Stimulated activated naive CD8-positive, alpha-beta T cell treated with anti-CD3 and anti-CD28 coated beads, Interleukin-15, amount 100 ng/mL, for 72 hours (primary cell): Measurements from ENCODE around the gene OR6K6.

Experiments
- ATAC-seq: fragments of 150-1000 bp; cut with Tn5 transposase; 2 replicates; pipeline ENCODE4 v1.10.0; 2021; ENCODE audit warnings: mild to moderate bottlenecking, moderate library complexity
- DNase-seq, 2 donors: peaks; one replicate each; pipeline ENCODE4 v3.0.0; 2021 to 2022
- H3K27ac Mint-ChIP-seq, 2 donors: one replicate each; pipeline ENCODE4 v1.8.0; 2022; ENCODE audit warnings: mild to moderate bottlenecking in 2 of 2, mixed read lengths in 2 of 2, moderate library complexity in 2 of 2
- H3K27me3 Mint-ChIP-seq: one replicate; pipeline ENCODE4 v1.8.0; 2022; ENCODE audit warnings: mixed read lengths
- H3K4me1 Mint-ChIP-seq: one replicate; pipeline ENCODE4 v1.8.0; 2022; ENCODE audit warnings: mild to moderate bottlenecking, mixed read lengths
- H3K4me3 Mint-ChIP-seq, 2 donors: one replicate each; pipeline ENCODE4 v1.8.0; 2022; ENCODE audit warnings: mild to moderate bottlenecking in 2 of 2, mixed read lengths in 2 of 2, moderate library complexity in 1 of 2
- H3K9me3 Mint-ChIP-seq, 2 donors: one replicate each; pipeline ENCODE4 v1.8.0; 2022; ENCODE audit warnings: mixed read lengths in 2 of 2

The OR6K6 gene

DNA sequence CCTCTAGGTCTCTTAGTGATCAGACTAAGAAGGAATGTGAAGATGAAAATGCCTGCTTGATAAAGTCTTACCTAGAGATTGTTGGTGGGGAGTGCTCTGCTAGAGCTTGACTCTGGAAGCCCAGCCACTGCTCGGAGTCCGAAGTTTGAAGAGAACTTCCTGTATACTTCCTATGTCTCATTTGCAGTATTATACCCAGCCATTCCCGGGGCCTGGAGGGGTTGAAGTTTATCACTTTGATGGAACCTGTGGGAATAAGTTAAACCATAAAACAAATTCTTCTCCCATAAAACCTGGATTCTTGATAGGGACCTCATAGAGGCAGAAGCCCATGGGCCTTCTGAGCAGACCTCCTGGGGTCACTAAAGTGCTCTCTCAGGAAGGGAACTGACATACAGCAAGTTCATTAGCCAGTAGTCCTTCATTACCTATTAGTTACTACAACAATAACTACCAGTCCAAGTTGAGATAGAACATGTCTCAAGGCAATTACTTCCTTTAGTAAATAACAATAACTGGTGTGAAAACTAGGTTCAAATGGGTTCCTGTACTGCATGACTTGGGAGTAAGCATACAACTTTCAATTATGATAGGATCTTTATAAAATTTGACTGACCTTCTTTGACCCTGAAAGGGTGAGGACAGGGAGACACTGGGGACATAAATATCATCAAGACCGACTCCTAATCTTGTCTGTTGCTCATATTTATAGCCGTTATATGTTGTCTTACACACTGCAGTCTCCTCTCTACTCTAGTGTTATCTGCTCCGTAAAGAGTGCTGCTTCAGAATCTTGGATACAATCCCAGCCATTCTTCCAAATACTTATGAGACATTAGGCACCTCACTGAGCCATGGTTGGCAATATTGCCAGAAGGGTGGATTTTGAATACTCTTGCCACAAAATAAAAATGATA, 17.7 kb downstream of the OR6K6 start, which contains the start of gene OR6N1:
OR6N1 (minus strand) TSS at position 246 of the 917 bp plus-strand sequence. CDS start 5,513 bp downstream, outside the sequence.
- no peaks in the 10 kb centered on the region for H3K9me3 Mint-ChIP-seq
- H3K4me1 Mint-ChIP-seq: no peaks in the 10 kb centered on the region
- H3K27me3 Mint-ChIP-seq: peaks cover 8% of the 10 kb centered on the region
- no peak for ATAC-seq
- no peak within 1 kb of the TSS for H3K4me3 Mint-ChIP-seq
- no peak within 1 kb of the TSS for H3K27ac Mint-ChIP-seq
- no peak for DNase-seq

DNA sequence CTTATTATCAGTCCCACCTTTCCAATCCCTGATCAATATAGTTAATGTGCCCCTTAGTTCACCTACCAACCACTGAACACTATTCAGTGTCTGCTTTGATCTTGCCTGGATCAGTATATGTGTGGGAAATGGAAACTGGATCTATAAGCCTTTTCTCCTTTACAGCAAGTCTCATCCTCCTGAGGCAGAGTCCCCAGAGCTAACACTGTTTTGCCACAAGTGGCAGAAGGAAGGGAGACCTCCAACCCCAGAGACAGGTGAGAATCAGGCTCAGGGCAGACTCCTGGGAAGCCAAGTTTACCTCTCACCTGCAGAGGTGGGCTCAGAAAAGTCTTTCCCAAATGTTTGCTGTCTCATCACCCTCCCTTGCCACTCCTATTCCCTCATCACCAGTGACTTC, 26.6 kb downstream of the OR6K6 start, which contains the start of gene OR6N2:
OR6N2 (minus strand) TSS at position 101 of the 400 bp plus-strand sequence. CDS start 3,569 bp downstream, outside the sequence.
- Mint-ChIP-seq H3K9me3 (no peaks in the 10 kb centered on the region), H3K27me3 (no peaks in the 10 kb centered on the region)
- no peak for ATAC-seq

DNA sequence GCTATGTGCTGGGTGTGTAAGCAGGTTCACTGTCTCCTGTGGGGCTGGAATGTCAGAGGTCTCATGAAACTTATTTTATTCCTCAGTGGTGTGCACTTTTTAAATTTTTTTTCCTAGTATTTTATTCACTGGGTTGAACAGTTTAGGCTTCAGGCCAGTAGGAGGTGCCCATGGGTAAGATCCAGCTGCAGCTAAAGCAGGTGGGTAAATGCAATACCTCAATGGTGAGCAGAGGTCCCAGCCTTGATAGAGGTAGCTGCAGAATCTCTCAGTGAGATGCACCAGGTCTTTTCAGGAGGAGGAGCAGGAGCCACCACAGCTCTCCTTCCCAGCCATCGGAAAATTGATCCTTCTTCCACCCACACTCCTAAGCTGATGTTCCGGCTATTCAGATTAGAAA, 39.1 kb downstream of the OR6K6 start:
- ATAC-seq: no peak
- no peaks in the 10 kb centered on the region for H3K9me3 Mint-ChIP-seq
- H3K4me1 Mint-ChIP-seq: no peaks in the 10 kb centered on the region
- DNase-seq: peak in 1 of 2 donors; percentile 13
- no peak overlapping the region for H3K27ac Mint-ChIP-seq
- H3K27me3 Mint-ChIP-seq: peaks cover 35% of the 10 kb centered on the region
- H3K4me3 Mint-ChIP-seq: no peak overlapping the region

More for the DNA sequence above, 26.6 kb downstream of the OR6K6 start, which contains the start of gene OR6N2:
- Mint-ChIP-seq H3K4me1 (no peaks in the 10 kb centered on the region), H3K27ac (no peak within 1 kb of the TSS), H3K4me3 (no peak within 1 kb of the TSS)
- no peak for DNase-seq

DNA sequence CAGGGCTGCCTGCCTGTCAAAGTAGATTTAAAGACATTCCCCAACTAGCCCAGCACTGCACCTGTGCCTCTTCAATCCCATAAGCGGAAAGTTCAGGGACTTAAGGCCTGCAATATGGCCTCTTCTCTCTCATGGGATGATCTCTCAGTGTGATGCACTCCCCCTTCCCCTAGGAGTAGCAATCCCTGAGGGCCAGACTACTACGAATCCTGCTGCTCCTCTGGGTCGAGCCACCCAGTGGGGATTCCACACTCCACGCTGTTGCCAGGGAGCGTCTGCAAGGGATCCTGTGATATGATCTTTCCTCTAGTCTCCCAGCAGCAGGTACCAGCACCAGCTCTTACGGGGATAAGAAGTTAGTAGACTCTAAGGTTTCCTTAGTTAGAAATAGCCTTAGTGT, 39.7 kb downstream of the OR6K6 start:
- ATAC-seq (no peak), DNase-seq (no peak)
- Mint-ChIP-seq H3K9me3 (no peaks in the 10 kb centered on the region), H3K4me3 (no peak overlapping the region), H3K4me1 (no peaks in the 10 kb centered on the region), H3K27me3 (peaks cover 35% of the 10 kb centered on the region), H3K27ac (no peak overlapping the region)

DNA sequence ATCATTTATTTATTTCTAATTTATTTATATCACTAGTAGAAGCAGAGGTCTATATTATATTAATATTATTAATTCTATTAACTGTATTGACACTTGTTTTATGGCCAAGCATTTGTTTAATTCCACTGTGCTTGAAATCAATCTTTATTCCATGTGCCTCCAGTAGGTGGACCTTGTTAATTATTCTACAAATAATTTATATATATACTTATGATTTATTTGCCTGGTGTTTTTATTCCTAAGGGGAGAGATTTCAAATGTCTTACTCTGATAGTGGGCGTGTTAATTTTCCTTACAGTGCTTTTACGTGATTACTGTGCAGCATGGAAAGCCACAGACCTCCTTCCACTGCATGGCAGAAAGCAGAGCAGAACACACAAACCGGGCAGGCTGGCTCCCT, 44.0 kb downstream of the OR6K6 start:
- no peak for DNase-seq
- ATAC-seq: no peak
- H3K4me3 Mint-ChIP-seq: no peak overlapping the region
- H3K4me1 Mint-ChIP-seq: no peaks in the 10 kb centered on the region
- H3K27ac Mint-ChIP-seq: no peak overlapping the region
- peaks cover 64% of the 10 kb centered on the region for H3K27me3 Mint-ChIP-seq
- H3K9me3 Mint-ChIP-seq: no peaks in the 10 kb centered on the region

DNA sequence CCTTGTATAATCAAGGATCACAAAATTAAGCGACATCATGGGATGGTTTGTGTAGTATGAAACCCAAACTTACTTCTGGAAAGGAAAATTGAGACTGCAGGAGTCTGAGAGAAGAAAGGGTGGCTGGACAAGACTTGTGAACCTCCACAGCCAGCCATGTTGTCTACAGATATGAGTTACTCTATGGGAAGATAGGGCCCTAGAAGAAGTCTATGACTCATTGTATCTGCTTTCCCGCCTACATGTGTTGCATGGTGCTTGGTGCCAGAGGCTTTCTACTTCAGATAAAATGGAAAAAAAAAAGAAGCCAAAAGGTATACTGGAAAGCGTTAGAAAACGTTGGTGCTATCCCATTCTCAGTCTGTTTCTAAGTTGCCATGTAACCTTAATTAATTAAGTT, 45.2 kb downstream of the OR6K6 start:
- Mint-ChIP-seq H3K9me3 (no peaks in the 10 kb centered on the region), H3K27me3 (peaks cover 60% of the 10 kb centered on the region), H3K27ac (no peak overlapping the region), H3K4me3 (no peak overlapping the region), H3K4me1 (no peaks in the 10 kb centered on the region)
- ATAC-seq (no peak), DNase-seq (no peak)

DNA sequence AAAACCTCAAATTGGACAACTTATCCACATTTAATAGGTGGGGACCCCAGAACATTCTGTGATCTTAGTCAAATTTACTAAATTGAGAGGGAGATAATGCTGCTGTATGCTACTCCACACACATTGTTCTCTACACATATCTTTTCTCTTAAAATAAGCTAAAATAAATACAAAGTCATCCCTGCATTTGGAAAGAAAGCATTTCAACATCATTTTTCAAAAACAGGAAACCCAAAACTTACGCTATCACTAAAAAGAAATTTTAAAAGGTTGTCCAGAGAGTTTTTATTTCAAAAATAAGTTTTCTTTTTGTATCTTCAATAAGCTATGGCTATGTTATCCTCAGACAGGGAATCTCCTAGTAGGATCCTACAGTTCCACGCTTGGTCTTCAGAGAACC, 46.0 kb downstream of the OR6K6 start:
- Mint-ChIP-seq H3K4me3 (no peak overlapping the region), H3K9me3 (no peaks in the 10 kb centered on the region)
- ATAC-seq: no peak

DNA sequence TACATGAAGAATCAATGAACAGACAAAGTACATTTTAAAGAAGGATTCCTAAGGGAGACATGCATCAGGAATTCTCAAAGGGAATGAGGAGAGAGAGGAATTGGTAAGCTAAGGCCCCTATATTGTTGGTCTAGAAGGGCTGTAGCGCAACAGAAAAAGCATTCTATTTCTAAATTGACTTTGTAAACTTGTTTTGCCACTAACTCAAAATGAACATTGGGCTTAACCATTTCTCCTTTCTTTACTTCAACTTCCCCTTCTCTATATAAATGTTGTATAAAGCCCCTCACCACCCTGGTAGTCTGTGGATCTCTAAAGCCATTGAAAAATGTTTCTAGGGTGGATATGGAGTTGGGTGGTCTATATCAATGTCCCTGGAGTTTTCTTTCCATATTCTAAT, 46.9 kb downstream of the OR6K6 start:
- no peak for ATAC-seq
- H3K4me1 Mint-ChIP-seq: no peaks in the 10 kb centered on the region
- H3K4me3 Mint-ChIP-seq: no peak overlapping the region
- no peak for DNase-seq
- no peaks in the 10 kb centered on the region for H3K9me3 Mint-ChIP-seq
- no peak overlapping the region for H3K27ac Mint-ChIP-seq
- H3K27me3 Mint-ChIP-seq: peaks cover 47% of the 10 kb centered on the region

More for the DNA sequence above, 46.0 kb downstream of the OR6K6 start:
- H3K27ac Mint-ChIP-seq: no peak overlapping the region
- H3K4me1 Mint-ChIP-seq: no peaks in the 10 kb centered on the region
- DNase-seq: no peak
- peaks cover 53% of the 10 kb centered on the region for H3K27me3 Mint-ChIP-seq

DNA sequence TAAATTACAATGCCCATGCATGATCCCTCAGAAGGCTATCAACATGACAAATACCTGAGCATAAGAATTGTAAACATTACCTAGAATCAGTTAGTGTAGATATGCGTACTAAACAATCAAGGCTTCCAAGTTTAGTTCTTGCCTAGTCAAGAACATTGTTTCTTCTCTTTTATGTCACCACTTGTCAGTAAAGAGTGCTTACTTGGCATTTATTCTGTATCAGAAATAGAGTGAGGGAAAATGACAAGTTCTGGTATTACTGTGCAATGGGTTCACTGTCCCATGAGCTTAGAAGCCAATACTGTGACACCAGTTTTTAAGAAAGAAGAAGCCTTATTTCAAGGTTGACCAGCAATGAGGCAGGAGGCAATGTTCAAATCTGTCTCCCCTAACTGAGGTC, 49.2 kb downstream of the OR6K6 start:
- Mint-ChIP-seq H3K27ac (no peak overlapping the region), H3K9me3 (no peaks in the 10 kb centered on the region), H3K4me3 (no peak overlapping the region), H3K4me1 (no peaks in the 10 kb centered on the region), H3K27me3 (peaks cover 39% of the 10 kb centered on the region)
- no peak for DNase-seq
- ATAC-seq: no peak
